ENCODE data around the gene MSRB1. TPM values are rescaled to one million over a fixed set of nuclear protein-coding genes. Genes with fewer than 3 reads are reported as not detected.

Gene MSRB1
- total and polyA plus RNA-seq, 2 of the 13 experiments (the other 11 are each of a cell fraction or from before 2014, with no cell fraction given), result 32.1 to 75.4 TPM

- ATAC-seq, result no peak
- TF ChIP-seq AGO2 (optimal IDR thresholded peaks at IDR 0.05; ENCODE audit: low read depth, low read length), result peak; percentile 82
- no peak for TF ChIP-seq FOXP4 (CRISPR knock-in tag; IDR thresholded peaks at IDR 0.05)
- no peak for TF ChIP-seq REXO4 (CRISPR knock-in tag; IDR thresholded peaks at IDR 0.05; ENCODE audit: borderline replicate concordance)
- peak; percentile 84 for TF ChIP-seq AGO1 (IDR thresholded peaks at IDR 0.05; ENCODE audit: low read depth, low read length, poor library complexity, severe bottlenecking)
- TF ChIP-seq MIER3 (CRISPR knock-in tag; IDR thresholded peaks at IDR 0.05; ENCODE audit: borderline replicate concordance), result no peak
- TF ChIP-seq ZBTB33 (CRISPR knock-in tag; IDR thresholded peaks at IDR 0.05), result peak; percentile 28; the same call in 1 of the 2 replicates
- no peak for TF ChIP-seq ZNF160 (CRISPR knock-in tag; IDR thresholded peaks at IDR 0.05)
- TF ChIP-seq ZNF276 (CRISPR knock-in tag; IDR thresholded peaks at IDR 0.05; ENCODE audit: low read depth), result no peak
- no peak for TF ChIP-seq SALL2 (CRISPR knock-in tag; IDR thresholded peaks at IDR 0.05)
- no peak for TF ChIP-seq ZNF318 (CRISPR knock-in tag; IDR thresholded peaks at IDR 0.05)
Observed at GRCh38 chr16:1980770-1981087, 37.7 kb upstream of the MSRB1 start.

More at GRCh38 chr16:1980770-1981087, 37.7 kb upstream of the MSRB1 start:
- intact Hi-C loops (cut with micrococcal nuclease; ENCODE audit: unreplicated experiment) (no loop called here), in situ Hi-C loops (cut with HindIII; ENCODE audit: extremely low pct_ligation_motif_present, low pct_unique_long_range_greater_than_20kb) (no loop called here)
- no peaks in the 10 kb centered on the region for H3K9me3 ChIP-seq (ENCODE audit: low read length)
- DNase-seq (ENCODE audit: low spot score), result no peak
- WGBS (ENCODE audit: low lambda C conversion rate), result no CpG with 5 or more reads among the region's 16 CpGs
- H3K27me3 ChIP-seq (ENCODE audit: control insufficient read depth in 1 of 2, insufficient read depth in 2 of 2, low read length in 2 of 2), result no peaks in the 10 kb centered on the region
- FAIRE-seq, result no peak
- peaks cover 30% of the 10 kb centered on the region for H3K4me1 ChIP-seq (ENCODE audit: insufficient read depth, low read length)
- ChIA-PET POLR2A (interaction anchor here (6.8 kb wide), 1 partner anchor 16 kb away, joined by 62 read pairs; the partner anchor contains the start of gene RPS2), CTCF (ENCODE audit: low intra/inter-chr PET ratio, low total read pairs) (no interaction called here)
- H3K4me3 ChIP-seq (replicated peaks in 1 of 3; ENCODE audit: insufficient read depth in 1 of 3, low read depth in 2 of 3, low read length in 3 of 3), result no peak overlapping the region
- no peak overlapping the region for H3K4me2 ChIP-seq (ENCODE audit: low read depth, low read length)
- BruUV-seq (replicated peaks), result no TSS peak
- no peak overlapping the region for H3K27ac ChIP-seq (ENCODE audit: extremely low read length, insufficient read depth, low read length)
- peaks cover 11 to 19% of the 10 kb centered on the region in 2 experiments; a peak in 4 of 5 replicates for H3K36me3 ChIP-seq (replicated peaks in 1 of 2; ENCODE audit: control insufficient read depth in 1 of 2, insufficient read depth in 2 of 2, low read length in 2 of 2)
- H4K20me1 ChIP-seq (ENCODE audit: insufficient read depth, low read length), result no peaks in the 10 kb centered on the region
- H3K79me2 ChIP-seq (ENCODE audit: insufficient read depth, low read length), result peaks cover 12% of the 10 kb centered on the region
- no peak overlapping the region for H2AFZ ChIP-seq (ENCODE audit: low read length)
- no peak overlapping the region for H3K9ac ChIP-seq (ENCODE audit: insufficient read depth, low read depth, low read length)

All from HepG2 (cell line).